Rectal smooth muscle tissue (tissue), 1 donor: ENCODE measurements around the gene MLKL.

Source experiments
- H3K27ac ChIP-seq: one replicate; pipeline ENCODE4 v1.7.0; 2013; ENCODE audit warnings: low read depth, low read length, inconsistent platforms
- H3K27me3 ChIP-seq: one replicate; pipeline ENCODE4 v1.7.0; 2013; ENCODE audit warnings: low read length; ENCODE audit not compliant: control insufficient read depth, insufficient read depth
- H3K36me3 ChIP-seq: one replicate; pipeline ENCODE4 v1.7.0; 2013; ENCODE audit warnings: low read length; ENCODE audit not compliant: control insufficient read depth, insufficient read depth
- H3K4me1 ChIP-seq: one replicate; pipeline ENCODE4 v1.7.0; 2013; ENCODE audit warnings: low read length; ENCODE audit not compliant: control insufficient read depth, insufficient read depth
- H3K4me3 ChIP-seq: one replicate; pipeline ENCODE4 v1.7.0; 2013; ENCODE audit warnings: low read length
- H3K9ac ChIP-seq: one replicate; pipeline ENCODE4 v1.7.0; 2013; ENCODE audit warnings: low read length

Gene MLKL

GRCh38 chr16:74623839-74624235 is 76.8 kb downstream of the MLKL start:
- H3K36me3 ChIP-seq, result peaks cover 30% of the 10 kb centered on the region
- H3K4me1 ChIP-seq, result no peaks in the 10 kb centered on the region
- H3K27me3 ChIP-seq, result no peaks in the 10 kb centered on the region
- no peak overlapping the region for H3K4me3 ChIP-seq
- H3K27ac ChIP-seq, result no peak overlapping the region
- no peak overlapping the region for H3K9ac ChIP-seq

DNA sequence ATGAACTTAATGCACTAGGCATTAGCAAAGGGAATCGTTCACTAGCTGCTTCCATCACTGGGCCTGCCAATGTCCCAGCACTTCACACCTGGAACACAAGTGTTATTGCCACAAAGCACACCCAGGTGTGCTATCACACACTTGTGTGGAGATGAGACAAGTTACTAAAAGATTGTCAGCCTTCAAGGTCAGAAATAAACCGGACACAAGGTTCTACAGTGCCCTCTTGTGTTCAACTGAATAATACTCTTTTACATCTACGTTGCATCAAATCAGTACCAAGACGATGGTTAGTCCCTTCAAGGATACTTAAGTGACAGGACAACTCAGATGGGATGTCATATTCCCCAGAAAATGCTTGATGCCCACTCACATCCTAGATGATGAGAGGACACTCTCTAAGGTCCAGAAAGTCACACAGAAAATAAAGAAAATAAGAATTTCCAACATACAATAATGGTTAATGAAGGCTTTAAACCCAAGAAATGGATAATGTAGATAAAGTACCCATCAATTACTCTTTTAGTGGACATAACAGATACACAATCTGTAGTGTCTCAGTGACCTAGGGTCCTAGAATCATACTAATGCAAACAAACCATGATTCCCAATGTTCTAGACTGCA is 77.3 kb downstream of the MLKL start:
- H3K36me3 ChIP-seq, result peaks cover 28% of the 10 kb centered on the region
- H3K4me3 ChIP-seq, result no peak overlapping the region
- no peaks in the 10 kb centered on the region for H3K4me1 ChIP-seq
- no peaks in the 10 kb centered on the region for H3K27me3 ChIP-seq
- H3K9ac ChIP-seq, result no peak overlapping the region
- H3K27ac ChIP-seq, result no peak overlapping the region

DNA sequence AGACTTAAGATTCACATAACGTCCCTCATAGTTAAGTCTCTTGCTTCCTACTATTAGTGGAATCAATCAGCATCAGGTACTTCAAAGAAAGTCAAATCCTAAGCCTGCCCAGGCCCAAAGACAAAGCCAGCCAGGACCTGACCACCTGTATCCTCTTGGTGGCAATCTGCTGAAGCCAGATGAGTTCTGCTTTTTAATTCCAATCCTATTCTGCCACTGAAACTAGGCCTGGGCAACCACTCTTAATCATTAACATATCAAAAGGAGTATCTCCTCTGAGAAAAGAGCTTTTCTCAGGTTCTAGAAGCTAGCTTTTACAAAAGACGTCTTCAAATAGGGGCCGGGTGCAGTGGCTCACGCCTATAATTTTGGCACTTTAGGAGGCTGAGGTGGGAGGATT is 78.7 kb downstream of the MLKL start:
- no peak overlapping the region for H3K27ac ChIP-seq
- H3K36me3 ChIP-seq, result peaks cover 18% of the 10 kb centered on the region
- no peaks in the 10 kb centered on the region for H3K4me1 ChIP-seq
- H3K4me3 ChIP-seq, result no peak overlapping the region
- H3K9ac ChIP-seq, result no peak overlapping the region
- no peaks in the 10 kb centered on the region for H3K27me3 ChIP-seq
